OCI-LY7 (cell line): ENCODE results near the gene ATP8B3. TPM values are rescaled to one million over a fixed set of nuclear protein-coding genes. Genes with fewer than 3 reads are reported as not detected.

ENCODE experiments used
- BruUV-seq: library from RNA; stranded (reverse); fragments of 400-500 nt; replicated peaks from 2 replicates; lab custom pipeline; 2021; lab: Mats Ljungman, UMichigan
- CTCF ChIA-PET: fragments of 300-600 bp; sonication (Branson Sonifier 250); formaldehyde crosslinking; loops from one replicate; lab custom pipeline; 2022; ENCODE audit warnings: antibody characterized with exemption; ENCODE audit not compliant: unreplicated experiment; lab: Charles Lee
- POLR2A ChIA-PET: fragments of 300-600 bp; sonication (Branson Sonifier 250); formaldehyde crosslinking; loops from one replicate; lab custom pipeline; 2022; ENCODE audit warnings: antibody characterized with exemption; lab: Charles Lee
- DNase-seq: peaks from one replicate; pipeline ENCODE4 v3.0.0-alpha.2; 2015; ENCODE audit warnings: low spot score
- H2AFZ ChIP-seq: fragments of 200-600 bp; sonication (generic), shearing (Covaris generic); 2 replicates; pipeline ENCODE4 v1.6.1; 2014; ENCODE audit warnings: mild to moderate bottlenecking, antibody characterized with exemption, low read length, moderate library complexity
- H3K27ac ChIP-seq: fragments of 200-600 bp; sonication (generic); 2 replicates; pipeline ENCODE4 v1.5.1; 2014; ENCODE audit warnings: mixed run types, low read depth, mild to moderate bottlenecking, moderate library complexity, low read length, inconsistent platforms; ENCODE audit not compliant: poor library complexity, severe bottlenecking
- H3K36me3 ChIP-seq: fragments of 200-600 bp; sonication (generic); 2 replicates; pipeline ENCODE4 v1.6.1; 2014; ENCODE audit warnings: mild to moderate bottlenecking, antibody characterized with exemption, low read length, moderate library complexity, mixed read lengths; ENCODE audit not compliant: insufficient read depth
- H3K4me1 ChIP-seq: fragments of 200-600 bp; sonication (generic); 2 replicates; pipeline ENCODE4 v1.5.1; 2014; ENCODE audit warnings: mild to moderate bottlenecking, low read length; ENCODE audit not compliant: insufficient read depth, poor library complexity, severe bottlenecking
- H3K4me2 ChIP-seq: fragments of 200-600 bp; sonication (generic); 2 replicates; pipeline ENCODE4 v1.6.1; 2014; ENCODE audit warnings: mild to moderate bottlenecking, low read length
- H3K4me3 ChIP-seq: fragments of 200-600 bp; sonication (generic); 2 replicates; pipeline ENCODE4 v1.5.1; 2014; ENCODE audit warnings: mild to moderate bottlenecking, low read depth, low read length; ENCODE audit not compliant: poor library complexity, severe bottlenecking
- H3K79me2 ChIP-seq: fragments of 200-600 bp; sonication (generic); 2 replicates; pipeline ENCODE4 v1.6.1; 2016; ENCODE audit warnings: low read depth, mild to moderate bottlenecking, low read length, moderate library complexity, mixed read lengths; ENCODE audit not compliant: insufficient read depth
- H3K9me2 ChIP-seq: fragments of 200-600 bp; sonication (generic); 2 replicates; pipeline ENCODE4 v1.6.1; 2016; ENCODE audit warnings: mild to moderate bottlenecking, low read length, mixed read lengths; ENCODE audit not compliant: insufficient read depth
- H3K9me3 ChIP-seq: fragments of 200-600 bp; sonication (generic); 2 replicates; pipeline ENCODE4 v1.6.1; 2014; ENCODE audit warnings: mild to moderate bottlenecking, mixed run types, low read length, mixed read lengths
- H4K20me1 ChIP-seq: fragments of 200-600 bp; sonication (generic); 2 replicates; pipeline ENCODE4 v1.6.1; 2014; ENCODE audit warnings: mild to moderate bottlenecking, antibody characterized with exemption, low read length, moderate library complexity, mixed read lengths; ENCODE audit not compliant: insufficient read depth
- EZH2phosphoT487 ChIP-seq: fragments of 200-600 bp; sonication (generic); IDR thresholded peaks from 2 replicates; pipeline ENCODE4 v1.6.1; 2018; ENCODE audit warnings: low read depth, borderline replicate concordance, mild to moderate bottlenecking, mixed run types, antibody characterized with exemption, low read length, moderate library complexity, mixed read lengths
- intact Hi-C: fragments of 100-400 bp; cut with micrococcal nuclease; formaldehyde crosslinking; loops from one replicate; pipeline ENCODE4 v1.10.0; 2022; ENCODE audit not compliant: unreplicated experiment
- total RNA-seq, 2 experiments: library from RNA; depleted of rRNA in 1 of 2; stranded (reverse); fragments of >200 nt in 1 of 2; shearing (Covaris generic) in 1 of 2; gene quantifications; 2 replicates each; pipeline ENCODE4 v1.2.3, GENCODE V29; 2014 to 2022
- TF ChIP-seq, protein P1 (sequence below): fragments of 200-600 bp; sonication (generic); conservative IDR thresholded peaks from 2 replicates; pipeline ENCODE4 v1.5.1; 2014; ENCODE audit warnings: mild to moderate bottlenecking, antibody characterized with exemption, low read length, moderate library complexity, mixed read lengths

The ATP8B3 gene
- total RNA-seq, 2 experiments from 2014 or later: 5.9 to 19.3 TPM

GRCh38 chr19:1754636-1755466 is 57.2 kb downstream of the ATP8B3 start:
- no peaks in the 10 kb centered on the region for H3K36me3 ChIP-seq
- no peaks in the 10 kb centered on the region for H4K20me1 ChIP-seq
- H2AFZ ChIP-seq: no peak overlapping the region
- BruUV-seq: no TSS peak
- H3K79me2 ChIP-seq: no peaks in the 10 kb centered on the region
- no peak overlapping the region for H3K4me2 ChIP-seq
- H3K9me2 ChIP-seq: no peaks in the 10 kb centered on the region
- peaks cover 15% of the 10 kb centered on the region for H3K4me1 ChIP-seq
- H3K9me3 ChIP-seq: no peaks in the 10 kb centered on the region
- TF ChIP-seq, protein P1, sequence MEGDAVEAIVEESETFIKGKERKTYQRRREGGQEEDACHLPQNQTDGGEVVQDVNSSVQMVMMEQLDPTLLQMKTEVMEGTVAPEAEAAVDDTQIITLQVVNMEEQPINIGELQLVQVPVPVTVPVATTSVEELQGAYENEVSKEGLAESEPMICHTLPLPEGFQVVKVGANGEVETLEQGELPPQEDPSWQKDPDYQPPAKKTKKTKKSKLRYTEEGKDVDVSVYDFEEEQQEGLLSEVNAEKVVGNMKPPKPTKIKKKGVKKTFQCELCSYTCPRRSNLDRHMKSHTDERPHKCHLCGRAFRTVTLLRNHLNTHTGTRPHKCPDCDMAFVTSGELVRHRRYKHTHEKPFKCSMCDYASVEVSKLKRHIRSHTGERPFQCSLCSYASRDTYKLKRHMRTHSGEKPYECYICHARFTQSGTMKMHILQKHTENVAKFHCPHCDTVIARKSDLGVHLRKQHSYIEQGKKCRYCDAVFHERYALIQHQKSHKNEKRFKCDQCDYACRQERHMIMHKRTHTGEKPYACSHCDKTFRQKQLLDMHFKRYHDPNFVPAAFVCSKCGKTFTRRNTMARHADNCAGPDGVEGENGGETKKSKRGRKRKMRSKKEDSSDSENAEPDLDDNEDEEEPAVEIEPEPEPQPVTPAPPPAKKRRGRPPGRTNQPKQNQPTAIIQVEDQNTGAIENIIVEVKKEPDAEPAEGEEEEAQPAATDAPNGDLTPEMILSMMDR: no peak
- intact Hi-C loops: no loop called here
- DNase-seq: no peak
- no peak overlapping the region for H3K4me3 ChIP-seq
- ChIA-PET CTCF (no interaction called here), POLR2A (interaction anchor here (0.6 kb wide), 1 partner anchor 17 kb away, joined by 4 read pairs; no protein-coding TSS in a partner anchor)
- H3K27ac ChIP-seq: no peak overlapping the region

DNA sequence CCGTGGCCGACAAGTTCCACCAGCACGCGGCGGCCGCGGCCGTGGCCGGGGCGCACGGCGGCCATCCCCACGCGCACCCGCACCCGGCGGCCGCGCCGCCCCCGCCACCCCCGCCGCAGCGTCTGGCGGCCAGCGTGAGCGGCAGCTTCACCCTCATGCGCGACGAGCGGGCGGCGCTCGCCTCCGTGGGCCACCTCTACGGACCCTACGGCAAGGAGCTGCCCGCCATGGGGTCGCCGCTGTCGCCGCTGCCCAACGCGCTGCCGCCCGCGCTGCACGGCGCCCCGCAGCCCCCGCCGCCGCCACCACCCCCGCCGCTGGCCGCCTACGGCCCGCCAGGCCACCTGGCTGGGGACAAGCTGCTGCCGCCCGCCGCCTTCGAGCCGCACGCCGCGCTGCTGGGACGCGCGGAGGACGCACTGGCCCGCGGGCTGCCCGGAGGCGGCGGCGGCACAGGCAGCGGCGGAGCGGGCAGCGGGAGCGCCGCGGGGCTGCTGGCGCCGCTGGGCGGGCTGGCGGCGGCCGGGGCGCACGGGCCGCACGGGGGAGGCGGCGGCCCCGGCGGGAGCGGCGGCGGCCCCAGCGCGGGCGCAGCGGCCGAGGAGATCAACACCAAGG is 57.9 kb downstream of the ATP8B3 start:
- POLR2A ChIA-PET: interaction anchor here (0.5 to 0.6 kb wide), 2 partner anchors 17 to 60 kb away, joined by 3 to 4 read pairs; no protein-coding TSS in a partner anchor

More for the DNA sequence above, 57.9 kb downstream of the ATP8B3 start:
- no peak overlapping the region for H2AFZ ChIP-seq
- no peak overlapping the region for H3K4me2 ChIP-seq
- DNase-seq: no peak
- no peaks in the 10 kb centered on the region for H3K9me3 ChIP-seq
- no peaks in the 10 kb centered on the region for H3K9me2 ChIP-seq
- TF ChIP-seq, protein P1: no peak
- TF ChIP-seq EZH2phosphoT487: no peak
- H3K4me3 ChIP-seq: no peak overlapping the region
- H3K36me3 ChIP-seq: no peaks in the 10 kb centered on the region
- BruUV-seq: no TSS peak
- no peak overlapping the region for H3K27ac ChIP-seq
- no peaks in the 10 kb centered on the region for H3K79me2 ChIP-seq
- CTCF ChIA-PET: no interaction called here
- no peaks in the 10 kb centered on the region for H4K20me1 ChIP-seq
- intact Hi-C loops: no loop called here
- H3K4me1 ChIP-seq: peaks cover 15% of the 10 kb centered on the region
